Loucy (cell line): Measurements from ENCODE around the gene TMEM270.
A peak's percentile ranks its signal among the peaks of the same experiment; 100 is the strongest.

Experiments used
- H2AFZ ChIP-seq: fragments of 200-600 bp; sonication (generic); 2 replicates; pipeline ENCODE4 v1.6.0; 2016; ENCODE audit warnings: antibody characterized with exemption, mild to moderate bottlenecking, low read length, moderate library complexity
- H3F3A ChIP-seq: fragments of 200-600 bp; 2 replicates; pipeline ENCODE4 v1.6.0; 2016; ENCODE audit warnings: antibody characterized with exemption, low read depth, mild to moderate bottlenecking
- H3K27me3 ChIP-seq: fragments of 200-600 bp; sonication (generic); 2 replicates; pipeline ENCODE4 v1.6.1; 2014; ENCODE audit warnings: low read length, mild to moderate bottlenecking; ENCODE audit not compliant: insufficient read depth, poor library complexity, severe bottlenecking
- H3K36me3 ChIP-seq: fragments of 200-600 bp; sonication (generic); 2 replicates; pipeline ENCODE4 v1.6.1; 2016; ENCODE audit warnings: low read length; ENCODE audit not compliant: insufficient read depth
- H3K4me1 ChIP-seq: fragments of 200-600 bp; sonication (generic); 2 replicates; pipeline ENCODE4 v1.5.1; 2014; ENCODE audit warnings: low read length, mild to moderate bottlenecking; ENCODE audit not compliant: insufficient read depth, poor library complexity, severe bottlenecking
- H3K4me2 ChIP-seq: fragments of 200-600 bp; sonication (generic); 2 replicates; pipeline ENCODE4 v1.6.0; 2014; ENCODE audit warnings: antibody characterized with exemption, low read length, low read depth, mild to moderate bottlenecking; ENCODE audit not compliant: poor library complexity, severe bottlenecking
- H3K4me3 ChIP-seq: fragments of 200-600 bp; sonication (generic); 2 replicates; pipeline ENCODE4 v1.5.1; 2014; ENCODE audit warnings: low read length, mild to moderate bottlenecking, mixed read lengths; ENCODE audit not compliant: poor library complexity, severe bottlenecking
- H3K79me2 ChIP-seq: fragments of 200-600 bp; sonication (generic); 2 replicates; pipeline ENCODE4 v1.6.1; 2014; ENCODE audit warnings: low read length; ENCODE audit not compliant: insufficient read depth
- H3K9ac ChIP-seq: fragments of 200-600 bp; sonication (generic); 2 replicates; pipeline ENCODE4 v1.6.0; 2014; ENCODE audit warnings: mild to moderate bottlenecking, low read depth, low read length, moderate library complexity; ENCODE audit not compliant: poor library complexity, severe bottlenecking
- H3K9me2 ChIP-seq: fragments of 200-600 bp; sonication (generic); replicated peaks from 2 replicates; pipeline ENCODE4 v1.6.1; 2016; ENCODE audit warnings: low read depth, low read length, mixed read lengths
- H3K9me3 ChIP-seq: fragments of 200-600 bp; sonication (generic); 2 replicates; pipeline ENCODE4 v1.6.1; 2014; ENCODE audit warnings: mild to moderate bottlenecking, antibody characterized with exemption, low read length, low read depth; ENCODE audit not compliant: insufficient read depth
- H4K20me1 ChIP-seq: fragments of 200-600 bp; sonication (generic); 2 replicates; pipeline ENCODE4 v1.6.0; 2014; ENCODE audit warnings: antibody characterized with exemption, low read length, mild to moderate bottlenecking; ENCODE audit not compliant: insufficient read depth, poor library complexity, severe bottlenecking
- CTCF ChIP-seq: fragments of 200-600 bp; sonication (generic); conservative IDR thresholded peaks from 2 replicates; pipeline ENCODE4 v1.5.1; 2014; ENCODE audit warnings: mild to moderate bottlenecking, antibody characterized with exemption, low read length
- EZH2phosphoT487 ChIP-seq: fragments of 200-600 bp; IDR thresholded peaks from 2 replicates; pipeline ENCODE4 v1.6.1; 2018; ENCODE audit warnings: antibody characterized with exemption, mild to moderate bottlenecking, moderate library complexity, borderline replicate concordance

The TMEM270 gene

GRCh38 chr7:73852500-73852899 is 8.5 kb upstream of the TMEM270 start:
- Histone ChIP-seq H3K9me3 (no peaks in the 10 kb centered on the region), H3K9me2 (no peaks in the 10 kb centered on the region), H3K36me3 (no peaks in the 10 kb centered on the region), H4K20me1 (no peaks in the 10 kb centered on the region), H2AFZ (no peak overlapping the region), H3K4me1 (peaks cover 17% of the 10 kb centered on the region), H3K4me3 (no peak overlapping the region), H3K27me3 (no peaks in the 10 kb centered on the region), H3F3A (no peaks in the 10 kb centered on the region), H3K4me2 (no peak overlapping the region), H3K9ac (no peak overlapping the region), H3K79me2 (no peaks in the 10 kb centered on the region)
- TF ChIP-seq CTCF (no peak), EZH2phosphoT487 (no peak)

- H2AFZ ChIP-seq = no peak overlapping the region
- TF ChIP-seq EZH2phosphoT487 = no peak
- H3K27me3 ChIP-seq = no peaks in the 10 kb centered on the region
Measured at GRCh38 chr7:73856941-73857340, 4.0 kb upstream of the TMEM270 start.

GRCh38 chr7:73858807-73859206 is 2.2 kb upstream of the TMEM270 start:
- H3K9me2 ChIP-seq = no peaks in the 10 kb centered on the region
- TF ChIP-seq EZH2phosphoT487 = no peak
- no peaks in the 10 kb centered on the region for H3K9me3 ChIP-seq
- H3K27me3 ChIP-seq = no peaks in the 10 kb centered on the region
- H3K4me1 ChIP-seq = peaks cover 4% of the 10 kb centered on the region
- no peak overlapping the region for H3K4me2 ChIP-seq
- H3K4me3 ChIP-seq = no peak overlapping the region
- no peaks in the 10 kb centered on the region for H3K79me2 ChIP-seq
- no peaks in the 10 kb centered on the region for H4K20me1 ChIP-seq
- H3K36me3 ChIP-seq = no peaks in the 10 kb centered on the region
- H3K9ac ChIP-seq = no peak overlapping the region
- 0 out of 2 replicates have a peak overlapping the region, but pooled peaks have one; percentile 4 for H2AFZ ChIP-seq
- no peaks in the 10 kb centered on the region for H3F3A ChIP-seq

More at GRCh38 chr7:73856941-73857340, 4.0 kb upstream of the TMEM270 start:
- peaks cover 4% of the 10 kb centered on the region for H3K4me1 ChIP-seq
- H3K79me2 ChIP-seq = no peaks in the 10 kb centered on the region
- no peaks in the 10 kb centered on the region for H3K36me3 ChIP-seq
- H3K9ac ChIP-seq = no peak overlapping the region
- H4K20me1 ChIP-seq = no peaks in the 10 kb centered on the region
- H3F3A ChIP-seq = no peaks in the 10 kb centered on the region
- H3K4me2 ChIP-seq = no peak overlapping the region
- H3K9me2 ChIP-seq = no peaks in the 10 kb centered on the region
- H3K4me3 ChIP-seq = no peak overlapping the region
- H3K9me3 ChIP-seq = no peaks in the 10 kb centered on the region

- Histone ChIP-seq H3K79me2 (no peaks in the 10 kb centered on the region), H3K4me1 (no peaks in the 10 kb centered on the region), H3K9ac (no peak overlapping the region), H3F3A (no peaks in the 10 kb centered on the region), H3K4me2 (no peak overlapping the region), H3K36me3 (no peaks in the 10 kb centered on the region), H3K9me3 (no peaks in the 10 kb centered on the region), H4K20me1 (no peaks in the 10 kb centered on the region), H2AFZ (no peak overlapping the region), H3K4me3 (no peak overlapping the region), H3K27me3 (no peaks in the 10 kb centered on the region), H3K9me2 (no peaks in the 10 kb centered on the region)
- TF ChIP-seq EZH2phosphoT487 (no peak), CTCF (no peak)
Measured at GRCh38 chr7:73861305-73861704, 346 bp downstream of the TMEM270 start.
